Fibroblast of gingiva (primary cell): ENCODE data around the gene ZKSCAN1.
"Not testable (repeated sequence)": the region's sequence is repeated elsewhere in the genome, so short reads cannot be mapped to it uniquely, and the experiment has no call there.

Experiments used
- DNase-seq: peaks from one replicate; pipeline ENCODE4 v3.0.0-alpha.2; 2011; ENCODE audit warnings: low read depth

The ZKSCAN1 gene

GRCh38 chr7:100003711-100004661, 11.4 kb upstream of the ZKSCAN1 start:
- DNase-seq = no peak

- DNase-seq = no peak
Measured at GRCh38 chr7:100007887-100008286, 7.5 kb upstream of the ZKSCAN1 start.

DNA sequence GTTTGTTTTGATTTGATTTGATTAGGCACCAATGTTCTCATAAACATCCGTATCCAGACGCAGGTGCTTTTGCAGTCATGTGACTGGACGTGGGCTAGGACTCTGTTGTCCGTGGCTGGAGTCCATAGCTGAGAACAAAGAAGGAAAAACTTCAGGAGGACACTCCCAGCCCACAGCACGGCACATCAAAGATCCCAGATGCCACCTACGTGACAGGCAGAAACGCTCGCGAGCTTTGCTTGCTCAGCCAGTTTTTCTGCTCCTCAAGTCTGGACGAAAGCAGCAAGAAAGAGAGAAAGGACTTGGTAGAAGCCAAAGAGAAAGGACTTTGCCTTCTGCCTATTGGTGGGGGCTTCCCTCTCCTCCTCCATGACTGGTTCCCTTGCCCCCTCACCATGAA, 6.9 kb upstream of the ZKSCAN1 start:
- DNase-seq = no peak

GRCh38 chr7:100009952-100010351, 5.4 kb upstream of the ZKSCAN1 start:
- not testable (repeated sequence) for DNase-seq

DNA sequence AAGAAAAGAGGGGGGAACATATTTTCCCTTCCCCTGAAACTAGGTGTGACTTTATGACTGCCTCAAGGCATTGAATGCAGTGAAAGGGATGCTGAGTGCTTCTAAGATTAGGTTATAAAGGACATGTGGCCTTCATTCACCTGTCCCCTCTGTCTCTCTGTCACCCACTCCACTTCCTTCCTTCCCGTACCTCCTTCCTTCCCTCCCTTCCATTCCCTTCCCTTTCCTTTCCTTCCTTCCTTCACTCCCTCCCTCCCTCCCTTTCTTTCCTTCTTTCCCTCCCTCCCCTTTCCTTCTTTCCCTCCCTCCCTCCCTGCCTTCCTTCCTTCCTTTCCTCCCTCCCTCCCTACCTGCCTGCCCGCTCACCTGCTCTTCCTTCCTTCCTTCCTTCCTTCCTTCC, 4.5 kb upstream of the ZKSCAN1 start:
- DNase-seq = no peak

GRCh38 chr7:100011516-100011915, 3.9 kb upstream of the ZKSCAN1 start:
- DNase-seq = no peak

DNA sequence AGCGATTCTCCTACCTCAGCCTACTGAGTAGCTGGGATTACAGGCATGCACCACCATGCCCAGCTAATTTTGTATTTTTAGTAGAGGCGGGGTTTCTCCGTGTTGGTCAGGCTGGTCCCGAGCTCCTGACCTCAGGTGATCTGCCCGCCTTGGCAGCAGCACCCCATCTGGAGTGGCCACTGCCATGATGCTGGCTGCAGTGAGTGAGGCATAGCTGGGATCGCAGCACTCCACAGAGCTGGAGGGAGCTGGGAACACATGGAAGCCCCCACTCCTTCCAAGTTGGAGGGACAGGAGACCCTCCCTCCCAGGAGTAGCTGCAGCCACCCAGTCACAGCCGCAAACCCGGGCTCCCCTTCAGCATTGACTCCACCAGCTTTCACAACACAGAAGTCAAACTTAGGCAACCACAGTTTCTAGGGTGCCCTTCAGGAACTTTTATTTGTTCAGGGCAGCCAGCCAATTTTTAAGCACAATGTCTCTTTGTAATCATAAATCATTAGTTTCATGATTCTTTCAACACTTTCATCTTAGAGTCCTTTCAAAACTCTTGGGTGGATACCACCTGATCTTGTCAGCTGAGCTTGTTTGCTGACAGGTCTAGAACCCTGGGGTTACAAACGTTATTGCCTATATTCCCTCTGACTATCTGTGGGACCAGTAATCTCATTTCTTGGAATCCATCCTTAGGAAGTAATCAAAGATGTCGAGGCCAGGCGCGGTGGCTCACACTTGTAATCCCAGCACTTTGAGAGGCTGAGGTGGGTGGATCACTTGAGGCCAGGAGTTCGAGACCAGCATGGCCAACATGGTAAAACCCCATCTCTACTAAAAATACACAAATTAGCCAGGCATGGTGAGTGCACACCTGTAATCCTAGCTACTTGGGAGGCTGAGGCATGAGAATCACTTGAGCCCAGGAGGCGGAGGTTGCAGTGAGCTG, 2.7 kb upstream of the ZKSCAN1 start:
- DNase-seq = not testable (repeated sequence)

DNA sequence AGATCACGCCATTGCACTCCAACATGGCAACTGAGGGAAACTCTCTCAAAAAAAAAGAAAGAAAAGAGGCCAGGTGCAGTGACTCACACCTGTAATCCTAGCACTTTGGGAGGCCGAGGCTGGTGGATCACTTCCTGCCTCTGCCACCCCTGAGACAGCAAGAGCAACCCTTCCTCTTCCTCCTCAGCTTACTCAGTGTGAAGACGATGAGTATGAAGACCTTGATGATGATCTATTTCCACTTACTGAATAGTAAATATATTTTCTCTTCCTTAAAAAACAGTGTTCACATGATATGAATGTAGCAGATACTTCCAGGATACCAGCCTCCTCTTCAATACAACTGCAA, 2.1 kb upstream of the ZKSCAN1 start:
- DNase-seq = no peak

GRCh38 chr7:100016215-100016901, 962 bp downstream of the ZKSCAN1 start:
- DNase-seq = no peak

DNA sequence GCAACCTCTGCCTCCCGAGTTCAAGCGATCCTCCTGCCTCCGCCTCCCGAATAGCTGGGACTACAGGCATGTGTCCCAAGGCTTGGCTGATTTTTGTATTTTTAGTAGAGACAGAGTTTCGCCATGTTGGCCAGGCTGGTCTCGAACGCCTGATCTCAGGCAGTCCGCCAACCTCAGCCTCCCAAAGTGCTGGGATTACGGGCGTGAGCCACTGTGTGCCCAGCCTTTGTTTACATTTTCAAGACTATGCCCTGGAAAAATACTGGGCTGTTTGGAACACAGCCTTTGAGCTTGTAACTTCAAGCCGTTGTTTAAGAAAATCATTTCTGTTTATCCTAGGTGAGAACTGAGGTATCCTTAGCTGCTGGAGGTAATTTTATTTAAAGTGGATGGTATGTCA, 1.9 kb downstream of the ZKSCAN1 start:
- DNase-seq = peak; percentile 34

DNA sequence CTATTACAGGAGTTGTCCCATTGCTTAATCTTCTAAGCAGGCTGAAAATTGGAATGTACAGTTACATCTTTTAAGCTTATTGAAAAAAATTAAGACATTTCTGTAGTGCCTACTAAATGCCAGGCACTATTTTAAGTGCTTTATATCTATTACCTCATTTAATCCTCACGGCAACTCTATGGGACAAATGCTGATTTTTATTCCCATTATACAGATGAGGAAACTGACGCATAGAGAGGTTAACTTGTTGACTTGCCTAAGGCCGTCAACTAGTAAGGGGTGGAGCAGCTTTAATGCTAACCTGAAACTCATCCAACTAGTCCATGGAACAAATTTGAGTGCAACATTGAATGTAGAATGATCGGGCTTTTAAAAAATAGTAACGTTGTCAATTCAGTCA, 2.5 kb downstream of the ZKSCAN1 start:
- no peak for DNase-seq

GRCh38 chr7:100019908-100020307, 4.5 kb downstream of the ZKSCAN1 start:
- DNase-seq = no peak

DNA sequence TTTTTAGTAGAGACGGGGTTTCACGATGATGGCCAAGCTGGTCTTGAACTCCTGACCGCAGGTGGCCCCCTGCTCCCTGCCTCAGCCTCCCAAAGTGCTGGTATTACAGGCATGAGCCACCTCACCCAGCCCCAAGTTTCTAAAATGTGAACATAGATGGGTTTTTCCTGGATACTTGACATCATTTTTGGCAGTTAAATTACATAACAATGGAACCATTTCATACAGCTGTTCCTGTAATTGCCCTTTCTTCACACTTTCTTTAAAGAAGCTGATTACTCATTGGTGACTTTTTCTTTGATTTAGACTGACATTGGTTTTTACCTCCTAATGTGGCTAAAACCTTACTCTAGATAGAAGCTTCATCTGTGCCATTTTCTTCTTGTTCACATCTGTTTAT, 5.9 kb downstream of the ZKSCAN1 start:
- no peak for DNase-seq

- DNase-seq = no peak
Measured at GRCh38 chr7:100022621-100023020, 7.2 kb downstream of the ZKSCAN1 start.

DNA sequence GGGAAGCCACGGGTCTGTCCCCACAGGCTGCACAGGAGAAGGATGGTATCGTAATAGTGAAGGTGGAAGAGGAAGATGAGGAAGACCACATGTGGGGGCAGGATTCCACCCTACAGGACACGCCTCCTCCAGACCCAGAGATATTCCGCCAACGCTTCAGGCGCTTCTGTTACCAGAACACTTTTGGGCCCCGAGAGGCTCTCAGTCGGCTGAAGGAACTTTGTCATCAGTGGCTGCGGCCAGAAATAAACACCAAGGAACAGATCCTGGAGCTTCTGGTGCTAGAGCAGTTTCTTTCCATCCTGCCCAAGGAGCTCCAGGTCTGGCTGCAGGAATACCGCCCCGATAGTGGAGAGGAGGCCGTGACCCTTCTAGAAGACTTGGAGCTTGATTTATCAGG, 8.1 kb downstream of the ZKSCAN1 start:
- DNase-seq = no peak

GRCh38 chr7:100024020-100024619, 8.7 kb downstream of the ZKSCAN1 start:
- DNase-seq = no peak

DNA sequence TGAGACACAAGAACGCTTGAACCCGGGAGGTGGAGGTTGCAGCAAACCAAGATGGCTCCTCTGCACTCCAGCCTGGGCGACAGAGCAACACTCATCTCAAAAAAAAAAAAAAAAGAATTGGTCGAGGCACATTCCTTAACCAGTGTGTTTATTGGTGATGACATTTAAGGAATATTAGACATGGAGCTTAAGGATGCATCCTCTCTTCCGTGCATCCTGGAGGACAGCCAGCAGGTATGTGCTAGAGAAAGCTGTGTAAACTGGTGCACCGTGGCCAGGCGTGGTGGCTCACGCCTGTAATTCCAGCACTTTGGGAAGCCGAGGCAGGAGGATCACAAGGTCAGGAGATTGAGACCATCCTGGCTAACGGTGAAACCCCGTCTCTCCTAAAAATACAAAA, 11.8 kb downstream of the ZKSCAN1 start:
- no peak for DNase-seq

- DNase-seq = no peak
Measured at GRCh38 chr7:100029596-100029995, 14.2 kb downstream of the ZKSCAN1 start.

DNA sequence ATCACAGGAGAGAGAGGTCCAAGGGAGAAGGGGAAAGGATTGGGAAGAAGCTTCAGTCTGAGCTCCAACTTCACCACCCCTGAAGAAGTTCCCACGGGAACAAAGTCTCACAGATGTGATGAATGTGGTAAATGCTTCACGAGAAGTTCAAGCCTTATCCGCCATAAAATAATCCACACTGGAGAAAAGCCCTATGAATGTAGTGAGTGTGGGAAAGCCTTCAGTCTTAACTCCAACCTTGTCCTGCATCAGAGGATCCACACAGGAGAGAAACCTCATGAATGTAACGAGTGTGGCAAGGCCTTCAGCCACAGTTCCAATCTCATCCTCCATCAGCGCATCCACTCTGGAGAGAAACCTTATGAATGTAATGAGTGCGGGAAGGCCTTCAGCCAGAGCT, 18.1 kb downstream of the ZKSCAN1 start:
- no peak for DNase-seq

GRCh38 chr7:100034871-100035510, 19.6 kb downstream of the ZKSCAN1 start:
- peak; percentile 84 for DNase-seq

- DNase-seq = no peak
Measured at GRCh38 chr7:100035876-100036275, 20.5 kb downstream of the ZKSCAN1 start.
